NCI-H460 (cell line): ENCODE data around the gene CACYBP. TPM values are rescaled to one million over a fixed set of nuclear protein-coding genes. Genes with fewer than 3 reads are reported as not detected.

Experiments
- DNase-seq: peaks from one replicate; pipeline ENCODE4 v3.0.0-alpha.2; 2016; ENCODE audit warnings: low read depth; ENCODE audit errors: extremely low read depth
- total RNA-seq: library from RNA; depleted of rRNA; stranded (reverse); fragments of >200 nt; shearing (Covaris generic); gene quantifications from 2 replicates; pipeline ENCODE4 v1.2.3, GENCODE V29; 2014

The CACYBP gene
- total RNA-seq, 1 experiment from 2014 or later: 644 TPM

DNA sequence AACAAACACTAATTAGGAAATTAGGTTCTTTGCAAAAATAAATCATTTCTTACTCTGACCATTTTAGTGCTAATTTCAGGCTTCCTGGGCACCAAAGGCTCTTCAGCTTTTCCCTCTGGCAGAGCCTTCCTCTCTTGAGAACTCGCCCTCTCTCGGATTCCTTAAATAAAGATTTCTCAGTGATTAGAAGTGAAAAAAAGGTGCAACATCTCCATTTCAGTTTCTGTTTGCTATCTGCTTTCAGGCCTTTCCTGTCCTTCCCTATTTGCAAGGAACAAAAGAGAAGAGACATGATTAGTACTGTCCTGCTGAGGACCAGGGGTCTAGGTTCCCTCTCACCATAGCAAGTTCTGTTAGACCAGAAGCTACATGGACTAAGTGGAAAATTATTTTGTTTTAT, 27.8 kb upstream of the CACYBP start:
- DNase-seq: no peak

DNA sequence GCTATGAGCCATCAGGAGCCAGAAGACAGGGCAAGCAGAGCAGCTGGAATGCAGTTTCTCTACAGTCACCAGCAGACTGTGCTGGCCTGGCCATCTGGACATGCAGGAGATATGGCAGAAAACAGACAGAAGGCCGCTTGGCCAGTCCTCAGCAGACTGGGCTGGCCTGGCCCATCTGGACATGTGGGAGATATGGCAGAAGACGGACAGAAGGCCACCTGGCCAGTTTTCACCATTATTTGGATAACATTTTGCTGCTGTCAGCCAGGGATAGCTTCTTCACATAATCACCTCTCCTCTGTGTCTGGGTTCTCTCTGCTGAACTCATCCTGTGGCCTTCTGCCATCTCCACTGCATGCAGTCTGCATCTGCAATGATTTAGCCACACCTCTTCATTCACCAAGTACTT, 25.0 kb upstream of the CACYBP start:
- no peak for DNase-seq

DNA sequence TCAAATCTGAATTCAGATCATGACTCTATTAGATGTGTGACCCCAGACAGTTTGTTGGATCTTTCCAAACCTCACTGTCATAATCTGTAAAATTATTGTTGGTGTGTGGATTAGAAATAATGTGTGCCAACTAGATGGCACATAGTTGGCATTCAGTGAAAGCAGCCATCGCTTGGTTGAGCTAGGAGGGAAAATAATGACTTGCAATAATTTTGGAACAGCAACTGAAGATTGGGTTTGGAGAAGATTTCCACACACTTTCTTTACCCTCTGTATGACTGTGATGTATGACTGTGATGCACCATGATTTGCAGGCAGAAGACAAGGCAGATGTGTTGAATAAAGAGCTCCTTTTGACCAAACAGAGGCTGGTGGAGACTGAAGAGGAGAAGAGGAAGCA, 24.0 kb upstream of the CACYBP start:
- DNase-seq: no peak

DNA sequence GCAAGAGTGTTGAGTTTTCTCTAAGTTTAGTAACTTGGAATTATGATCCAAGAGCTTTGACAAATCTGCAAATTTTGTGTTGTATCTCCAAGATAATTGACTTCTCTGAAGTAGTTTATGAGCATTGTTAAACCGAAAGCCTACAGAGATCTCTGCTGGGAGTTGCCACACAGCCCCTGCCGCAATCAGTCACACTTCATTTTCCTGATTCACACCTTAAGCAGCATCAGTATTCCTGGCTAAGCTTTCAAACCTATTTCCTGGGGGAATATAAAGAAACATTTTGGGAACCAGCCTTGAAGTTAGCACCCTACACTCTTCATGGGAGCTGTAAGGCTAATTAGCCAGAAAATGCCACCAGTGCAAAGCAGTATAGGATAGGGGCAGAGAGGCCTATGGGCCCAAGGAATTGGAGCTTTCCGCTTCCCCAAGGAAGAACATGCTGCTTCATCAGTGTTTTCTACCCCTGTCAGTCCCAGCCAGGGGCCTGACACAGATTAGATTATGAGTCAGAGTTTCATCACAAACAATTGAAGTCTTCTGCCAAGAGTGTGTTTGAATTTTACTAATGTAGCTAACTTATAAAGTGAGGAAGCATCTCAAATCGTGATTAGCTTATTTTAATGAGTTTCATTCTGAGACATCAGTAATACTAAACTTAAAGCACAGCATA, 23.2 kb upstream of the CACYBP start:
- DNase-seq: no peak

DNA sequence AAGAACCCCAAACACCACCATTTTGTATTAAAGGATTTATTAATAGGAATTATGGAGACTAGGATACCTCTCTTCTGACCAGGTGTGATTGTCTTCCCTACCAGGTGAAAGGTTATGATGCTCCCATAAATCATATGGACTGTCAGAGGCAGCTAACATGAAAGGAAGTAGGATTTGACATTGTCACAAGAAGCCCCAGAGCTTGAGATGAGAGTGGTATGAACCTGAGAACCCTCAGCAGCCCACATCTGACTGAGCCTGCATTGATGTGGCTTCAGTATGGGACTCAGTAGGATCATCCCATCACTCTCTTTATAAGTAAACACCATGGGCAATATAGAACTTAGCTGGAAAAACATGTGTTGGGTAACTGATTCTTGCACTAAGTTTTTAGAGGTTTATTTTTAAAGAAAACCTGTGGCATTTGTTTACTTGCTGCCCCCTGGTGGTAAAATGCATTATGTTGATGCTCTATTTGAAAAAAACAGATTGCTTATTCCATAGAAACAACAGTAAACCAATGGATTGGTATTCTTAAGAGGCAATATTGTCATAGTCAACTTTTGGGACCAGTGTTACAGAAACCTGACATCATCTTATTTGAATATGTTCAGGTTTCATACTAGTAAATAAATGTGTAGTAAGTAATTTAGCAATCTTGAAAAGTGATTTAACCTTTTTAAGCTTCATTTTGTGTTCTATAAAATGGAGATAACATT, 16.6 kb upstream of the CACYBP start:
- DNase-seq: peak; percentile 40

DNA sequence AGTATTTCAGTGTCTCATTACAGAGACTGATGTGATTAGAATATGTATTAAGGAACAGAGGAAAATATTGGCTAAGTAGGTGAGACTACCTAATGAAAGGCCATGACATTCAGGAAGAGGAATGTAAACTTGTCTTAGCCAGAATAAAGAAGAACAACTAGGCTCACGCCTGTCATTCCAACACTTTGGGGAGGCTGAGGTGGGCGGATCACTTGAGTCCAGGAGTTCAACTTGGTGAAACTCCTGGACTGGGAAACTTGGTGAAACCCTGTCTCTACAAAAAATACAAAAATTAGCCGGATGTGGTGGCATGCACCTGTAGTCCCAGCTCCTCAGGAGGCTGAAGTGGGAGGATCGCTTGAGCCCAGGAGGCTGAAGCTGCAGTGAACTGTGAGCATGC, 14.8 kb upstream of the CACYBP start:
- DNase-seq: no peak

DNA sequence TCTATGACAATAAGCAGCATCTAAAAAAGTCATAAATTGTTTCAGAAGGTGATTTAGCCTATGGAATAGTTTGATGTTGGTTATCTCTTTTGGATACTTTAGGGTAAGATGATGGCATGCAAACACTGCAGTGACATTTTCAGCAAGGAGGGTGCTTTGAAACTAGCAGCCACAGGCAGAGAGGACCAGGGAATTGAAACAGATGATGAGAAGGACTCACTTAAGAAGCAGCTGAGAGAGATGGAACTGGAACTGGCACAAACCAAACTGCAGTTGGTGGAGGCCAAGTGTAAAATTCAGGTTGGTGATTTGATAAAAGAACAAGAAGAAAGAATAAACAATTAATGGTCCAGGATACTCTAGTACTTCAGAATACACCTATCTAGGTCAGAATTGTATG, 11.2 kb upstream of the CACYBP start:
- no peak for DNase-seq

DNA sequence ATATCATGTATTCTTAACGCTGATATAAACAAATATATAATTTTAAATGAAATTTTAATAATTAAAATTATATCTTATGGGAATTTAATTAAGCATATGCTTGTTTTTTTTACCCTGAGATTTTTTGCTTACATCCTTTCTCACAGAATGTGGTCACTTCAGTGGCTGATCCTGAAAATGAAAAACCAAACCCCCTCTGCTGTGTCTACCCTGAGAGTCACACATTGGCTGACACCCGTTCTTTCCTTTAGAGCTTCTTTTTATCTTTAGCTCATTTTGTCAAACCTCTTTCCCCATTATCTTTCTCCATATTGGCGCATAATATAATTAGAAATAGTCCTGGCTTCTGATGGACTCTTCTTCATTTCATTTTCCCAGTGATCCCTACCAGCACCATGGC, 10.8 kb upstream of the CACYBP start:
- DNase-seq: no peak

DNA sequence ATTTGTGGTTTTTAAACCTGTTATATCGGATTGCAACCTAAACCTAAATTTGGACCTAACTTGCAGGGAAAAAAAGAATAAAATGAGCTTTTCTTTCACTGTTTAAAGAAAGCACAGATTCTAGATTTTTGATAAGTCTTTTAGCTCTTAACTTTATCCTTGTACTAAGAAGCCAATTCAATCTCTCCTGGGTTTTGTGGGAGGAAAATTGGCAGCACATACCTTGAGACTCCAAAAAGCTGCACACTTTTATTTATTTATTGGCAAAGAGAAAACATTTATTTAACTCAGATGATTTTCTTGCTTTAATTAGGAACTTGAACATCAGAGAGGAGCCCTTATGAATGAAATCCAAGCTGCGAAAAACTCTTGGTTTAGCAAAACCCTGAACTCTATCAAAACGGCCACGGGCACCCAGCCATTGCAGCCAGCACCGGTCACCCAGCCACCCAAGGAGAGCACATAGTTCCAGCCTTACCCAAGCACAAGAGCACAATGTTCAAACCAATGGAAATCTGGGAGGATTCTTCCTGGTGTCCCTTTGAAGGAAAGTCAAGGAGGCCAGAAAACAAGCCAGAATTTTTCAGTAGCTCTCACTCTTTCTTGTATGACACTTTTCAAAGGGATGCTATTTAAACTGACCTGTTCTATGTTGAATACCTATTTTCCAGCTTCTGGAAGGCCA, 10.1 kb upstream of the CACYBP start:
- no peak for DNase-seq

DNA sequence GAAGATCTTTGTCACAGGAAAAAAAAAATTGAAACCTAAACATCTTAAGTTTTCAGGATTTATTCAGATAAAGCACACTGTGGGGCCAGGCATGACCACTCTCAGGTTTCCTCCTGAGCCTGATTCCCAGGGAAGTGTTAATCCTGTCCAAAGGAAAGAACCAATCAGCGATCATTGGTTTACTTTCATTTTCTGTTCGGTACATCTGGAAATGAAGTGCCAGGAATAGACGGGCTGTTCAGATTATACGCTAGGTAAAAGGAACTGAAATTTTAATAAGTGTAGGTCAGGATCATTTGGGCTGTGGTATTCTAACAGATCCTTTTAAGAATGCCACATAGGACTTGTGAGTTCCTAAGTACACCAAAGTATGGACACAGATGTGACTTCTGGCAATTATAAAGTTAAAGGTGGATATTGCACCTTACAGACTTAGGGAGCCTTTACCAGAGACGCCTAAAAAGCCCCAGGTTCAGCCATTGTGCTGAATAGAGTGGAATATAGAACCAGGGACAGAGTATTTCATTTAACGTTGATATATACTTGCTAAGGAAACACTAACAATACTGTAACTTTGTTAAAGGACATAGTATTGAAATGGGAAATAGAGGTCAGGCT, 9.3 kb upstream of the CACYBP start:
- DNase-seq: peak; percentile 84

DNA sequence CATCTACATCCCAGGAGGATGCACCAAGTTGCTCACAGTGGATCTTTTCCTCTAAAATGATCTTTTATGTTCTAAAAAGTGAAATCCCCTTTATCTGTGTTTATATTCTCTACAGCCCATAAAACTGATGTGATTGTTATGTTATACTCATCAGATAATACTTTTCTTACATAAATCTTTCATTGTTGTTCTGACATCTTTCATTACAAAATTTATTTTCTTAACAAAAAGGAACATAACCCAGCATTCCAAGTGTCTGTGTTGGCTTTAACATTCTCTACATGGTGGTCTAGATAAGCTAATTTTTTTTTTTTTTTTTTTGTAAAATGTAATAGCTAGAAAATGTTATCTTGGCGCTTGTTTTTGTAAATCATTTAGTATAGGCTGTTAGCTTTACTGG, 8.3 kb upstream of the CACYBP start:
- DNase-seq: no peak

DNA sequence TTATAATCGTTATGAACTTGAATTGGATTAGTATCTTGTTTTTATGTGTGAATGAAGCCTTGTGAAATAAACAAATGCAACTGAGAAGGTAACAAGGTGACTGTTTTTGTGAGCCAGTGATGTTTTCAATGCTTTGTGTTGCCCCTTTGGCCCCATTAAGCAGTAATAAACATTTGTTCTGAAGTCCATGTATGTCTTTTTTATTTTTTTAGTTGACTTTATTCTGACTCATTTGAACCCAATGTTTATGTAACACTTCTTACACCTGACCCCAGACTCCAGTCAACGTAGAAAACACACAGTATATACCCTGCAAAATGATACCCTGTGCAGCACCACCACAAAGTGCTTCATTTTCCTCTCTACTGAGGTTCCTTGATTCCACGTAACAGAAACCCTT, 4.6 kb upstream of the CACYBP start:
- no peak for DNase-seq

DNA sequence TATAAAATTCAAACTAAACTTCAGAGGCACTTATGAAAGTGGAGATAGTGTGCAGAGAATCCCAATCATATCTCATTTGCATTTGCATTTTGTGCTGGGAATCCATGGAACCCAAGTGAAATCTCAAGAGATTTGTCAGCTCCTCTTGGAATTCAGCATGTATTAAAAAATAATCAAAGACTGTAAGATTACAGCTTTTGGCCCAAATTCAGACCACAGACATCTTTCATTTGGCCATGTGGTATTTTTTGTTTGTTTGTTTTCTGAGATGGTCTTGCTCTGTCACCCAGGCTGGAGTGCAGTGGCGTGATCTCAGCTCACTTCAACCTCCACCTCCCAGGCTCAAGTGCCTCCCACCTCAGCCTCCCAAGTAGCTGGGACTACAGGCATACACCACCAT, 3.8 kb upstream of the CACYBP start:
- no peak for DNase-seq

DNA sequence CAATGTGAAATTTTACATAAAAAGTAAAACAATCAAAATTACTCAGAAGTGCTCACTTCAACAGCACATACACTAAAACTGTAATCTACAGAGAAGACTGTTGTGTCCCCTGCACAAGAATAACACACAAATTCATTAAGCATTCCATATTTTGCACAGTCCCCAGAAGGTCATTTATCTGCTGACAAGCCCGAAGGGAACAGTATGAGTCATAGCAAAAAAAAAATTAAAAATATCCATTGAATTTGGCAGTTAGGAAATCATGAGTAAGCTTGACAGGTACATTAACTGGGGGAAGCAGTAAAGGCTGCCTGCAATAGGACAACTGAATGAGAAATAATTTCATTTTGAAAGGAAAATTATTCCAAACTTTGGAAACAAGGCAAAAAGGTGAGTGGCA, 3.3 kb upstream of the CACYBP start:
- no peak for DNase-seq

DNA sequence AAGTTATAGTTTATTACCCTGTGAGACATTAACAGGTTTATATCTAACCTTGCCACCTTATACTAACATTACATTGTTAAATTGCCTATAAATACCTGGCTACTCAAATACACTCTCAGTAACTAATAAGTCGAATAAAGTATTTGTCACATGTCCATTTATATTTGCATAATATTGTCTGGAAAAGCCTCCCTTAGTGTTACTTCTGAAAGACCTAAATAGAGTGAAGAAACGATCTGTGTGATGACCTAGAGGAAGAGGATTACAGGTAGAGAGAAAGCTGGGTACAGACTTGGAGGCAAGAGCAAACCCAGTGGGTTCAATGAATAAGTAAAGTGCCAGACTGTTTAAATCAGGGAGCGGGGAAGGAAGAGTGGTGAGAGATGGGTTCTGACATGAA, 2.7 kb upstream of the CACYBP start:
- DNase-seq: no peak

DNA sequence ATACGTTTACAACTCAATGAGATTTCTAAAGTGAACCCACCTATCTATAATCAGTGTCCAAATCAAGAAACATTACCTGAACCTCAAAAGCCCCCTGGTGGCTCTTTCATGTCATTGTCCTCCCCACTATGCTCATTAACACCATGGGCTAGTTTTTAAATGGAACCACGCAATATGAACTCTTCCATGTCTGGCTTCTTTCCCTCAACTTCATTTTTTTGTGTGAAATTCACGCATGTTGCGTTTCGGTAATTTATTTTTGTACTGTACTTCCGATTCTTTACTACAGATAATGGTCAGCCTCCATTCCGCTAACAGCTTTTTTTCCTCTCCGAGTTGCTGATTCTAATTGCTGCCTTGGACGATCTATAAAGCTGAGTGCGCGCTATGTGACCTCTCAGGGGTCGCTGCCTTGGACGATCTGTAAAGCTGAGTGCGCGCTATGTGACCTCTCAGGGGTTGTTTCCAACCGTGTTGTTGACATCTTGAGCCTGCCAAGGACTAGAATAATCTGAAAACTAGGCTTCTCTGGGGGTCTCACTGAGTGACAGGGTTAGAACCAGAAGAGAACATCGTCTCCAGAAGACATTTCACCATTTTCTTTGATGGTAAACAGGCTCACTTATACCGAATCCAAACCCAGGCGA, 1.1 kb upstream of the CACYBP start:
- peak; percentile 77 for DNase-seq

DNA sequence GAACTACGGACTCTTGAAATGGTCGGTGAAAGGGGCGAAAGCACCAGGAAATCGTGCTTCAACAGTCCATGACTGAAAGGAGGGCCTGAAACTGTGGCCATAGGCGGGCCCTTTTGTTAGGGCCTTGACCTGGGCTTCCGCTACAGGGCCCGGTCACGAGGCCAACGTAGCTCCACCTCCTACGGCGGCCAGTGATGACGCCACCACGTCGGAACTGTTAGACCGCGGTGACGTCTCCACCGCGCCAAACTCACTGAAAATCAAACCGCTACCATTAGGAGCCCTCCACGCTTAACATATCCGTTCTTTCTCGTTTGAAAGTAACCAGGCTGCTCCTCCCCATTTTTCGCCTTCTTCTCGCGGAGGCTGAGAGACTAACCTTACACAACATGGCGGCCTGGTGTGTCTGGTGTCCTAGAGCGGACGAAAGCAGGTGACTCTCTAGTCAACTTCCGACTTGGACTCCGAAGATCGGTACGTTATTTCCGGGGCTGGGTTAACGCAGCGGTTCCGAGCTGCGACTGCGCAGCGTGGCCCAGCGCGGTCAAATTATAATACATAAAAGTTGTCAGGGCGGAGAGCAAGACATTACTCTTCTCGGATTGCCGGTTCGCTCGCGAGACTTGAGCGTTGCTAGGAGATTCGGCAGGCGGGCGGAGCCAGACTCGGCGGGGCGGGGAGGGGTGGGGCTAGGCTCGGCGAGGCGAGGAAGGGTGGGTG, 371 bp upstream of the CACYBP start:
- DNase-seq: peak; percentile 100

DNA sequence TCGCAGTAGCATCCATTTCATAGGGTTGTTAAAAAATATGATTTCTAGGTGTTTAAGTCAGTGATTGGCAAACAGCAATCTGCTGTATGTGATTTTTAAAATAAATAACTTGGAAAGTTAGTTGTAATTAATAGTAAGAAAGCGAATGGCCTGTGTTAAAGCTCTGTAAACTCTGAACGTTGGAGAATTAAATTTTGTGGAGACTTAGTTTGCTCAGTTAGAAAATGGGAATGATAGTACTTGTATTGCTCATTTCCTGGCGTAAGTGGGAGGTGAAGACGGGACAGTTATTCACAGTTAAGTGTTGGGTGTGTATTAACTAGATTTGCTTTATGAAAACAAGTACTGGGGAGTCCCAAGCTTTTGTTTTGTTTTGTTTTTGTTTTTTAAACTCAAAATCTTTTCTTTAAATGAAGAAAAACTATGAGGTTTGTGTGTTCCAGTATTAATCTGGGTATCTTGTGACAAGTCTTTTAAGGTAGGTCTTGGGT, 995 bp downstream of the CACYBP start:
- peak; percentile 26 for DNase-seq

DNA sequence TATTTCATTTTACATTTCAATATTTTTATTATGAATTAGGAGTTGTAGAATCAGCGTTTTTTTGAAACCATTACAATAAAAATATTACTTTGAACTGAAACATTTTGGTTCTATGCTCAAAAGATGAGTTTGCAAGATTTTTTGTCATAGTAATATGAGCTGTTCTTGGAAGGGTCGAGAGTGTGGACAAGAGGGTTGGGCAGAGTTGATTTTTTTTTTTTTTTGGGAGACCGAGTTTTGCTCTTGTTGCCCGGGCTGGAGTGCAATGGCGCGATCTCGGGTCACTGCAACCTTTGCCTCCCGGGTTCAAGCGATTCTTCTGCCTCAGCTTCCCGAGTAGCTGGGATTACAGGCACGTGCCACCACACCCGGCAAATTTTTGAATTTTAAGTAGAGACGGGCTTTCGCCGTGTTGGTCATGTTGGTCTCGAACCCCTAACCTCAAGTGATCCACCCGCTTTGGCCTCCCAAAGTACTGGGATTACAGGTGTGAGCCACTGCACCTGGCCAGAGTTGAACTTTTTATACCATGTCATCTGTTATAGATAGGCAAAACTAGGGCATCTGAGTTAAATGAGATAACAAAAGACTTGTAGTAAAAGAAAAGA, 3.3 kb downstream of the CACYBP start:
- no peak for DNase-seq

DNA sequence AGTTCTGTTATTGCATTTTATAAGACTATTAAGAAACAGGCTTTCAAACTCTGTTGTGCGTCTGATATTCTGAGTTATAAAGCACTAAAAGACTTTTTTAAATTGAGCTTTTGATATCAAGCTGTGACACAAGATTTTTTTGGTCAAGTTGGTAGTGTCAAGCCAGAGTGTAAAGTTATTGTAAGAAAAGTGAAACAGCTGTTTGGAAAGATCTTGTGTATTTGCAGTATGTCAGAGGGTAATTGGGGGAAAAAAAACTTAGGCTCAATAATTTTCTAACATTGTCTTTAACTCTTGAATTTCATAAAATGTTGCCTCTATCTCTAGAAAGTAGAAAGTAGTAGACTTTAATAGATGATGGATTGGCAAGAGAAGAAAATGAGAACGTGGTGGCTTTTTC, 3.8 kb downstream of the CACYBP start:
- DNase-seq: no peak
